ENCODE results near the gene HNRNPA3.
"Not testable (repeated sequence)": the region's sequence is repeated elsewhere in the genome, so short reads cannot be mapped to it uniquely, and the experiment has no call there.

Gene HNRNPA3

DNA sequence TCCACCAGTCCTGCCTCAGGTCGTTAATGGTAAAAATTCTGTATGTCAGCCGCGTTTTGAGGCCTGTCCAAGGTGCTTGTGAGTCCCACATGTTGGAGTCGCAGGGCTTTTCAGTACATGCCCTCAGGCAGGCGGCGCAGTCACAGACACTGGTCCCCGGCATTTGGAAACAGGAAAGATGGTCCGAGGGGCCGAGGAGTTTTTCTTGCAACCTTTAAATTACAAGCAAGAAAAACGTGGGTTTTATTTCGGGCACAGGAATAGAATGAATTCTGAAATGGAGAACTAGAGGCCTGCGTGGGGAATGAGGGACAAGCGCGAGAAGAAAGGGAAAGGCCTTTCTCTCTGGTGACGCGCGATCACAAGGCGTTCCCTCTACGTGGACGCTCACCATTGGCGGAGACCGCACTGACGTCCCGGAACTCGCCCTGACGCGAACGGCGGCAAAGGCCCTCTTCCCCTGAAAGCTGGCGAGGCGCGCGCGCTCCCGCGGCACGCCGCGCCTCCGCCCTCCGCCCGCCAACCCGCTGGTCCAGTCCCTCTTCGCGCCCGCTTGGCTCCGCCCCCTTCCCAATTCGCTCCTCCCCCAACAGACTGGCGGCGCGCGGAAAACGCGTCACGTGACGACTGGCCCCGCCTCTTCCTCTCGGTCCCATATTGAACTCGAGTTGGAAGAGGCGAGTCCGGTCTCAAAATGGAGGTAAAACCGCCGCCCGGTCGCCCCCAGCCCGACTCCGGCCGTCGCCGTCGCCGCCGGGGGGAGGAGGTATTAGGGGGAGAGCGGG lies at the start of gene HNRNPA3:
HNRNPA3 (plus strand) TSS at position 689 of the 785 bp plus-strand sequence; CDS start at position 695, 6 bp downstream.
- peak; percentile 100 for DNase-seq

GRCh38 chr2:177164131-177164530 lies 48.5 kb upstream of the HNRNPA3 start:
- no peak for DNase-seq

GRCh38 chr2:177164584-177165052 lies 48.0 kb upstream of the HNRNPA3 start:
- peak; percentile 91 for DNase-seq

DNA sequence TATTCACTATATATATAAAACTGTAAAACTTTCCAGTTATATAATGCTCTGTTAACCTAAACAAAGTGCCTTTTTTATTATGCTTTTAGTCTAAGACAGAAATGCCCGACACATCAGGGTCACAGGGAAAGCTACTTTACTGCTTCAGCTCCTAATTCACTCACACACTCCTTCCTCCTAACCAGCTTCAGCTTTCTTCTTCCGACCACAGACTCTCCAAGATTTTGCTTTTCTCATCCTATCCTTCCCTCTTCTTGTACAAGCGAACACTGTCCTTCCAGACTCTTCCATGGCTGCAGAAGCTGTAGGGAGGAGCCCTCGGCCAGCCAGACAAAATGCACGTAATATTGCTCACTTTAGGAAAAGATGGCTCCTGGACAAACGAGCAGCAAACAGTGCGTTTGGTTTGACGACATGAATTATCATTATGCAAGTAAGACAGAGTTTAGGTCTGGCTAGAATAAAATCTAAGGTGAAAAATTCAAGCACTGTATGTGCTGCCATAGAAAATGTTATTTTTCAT lies 47.5 kb upstream of the HNRNPA3 start:
- no peak for DNase-seq

DNA sequence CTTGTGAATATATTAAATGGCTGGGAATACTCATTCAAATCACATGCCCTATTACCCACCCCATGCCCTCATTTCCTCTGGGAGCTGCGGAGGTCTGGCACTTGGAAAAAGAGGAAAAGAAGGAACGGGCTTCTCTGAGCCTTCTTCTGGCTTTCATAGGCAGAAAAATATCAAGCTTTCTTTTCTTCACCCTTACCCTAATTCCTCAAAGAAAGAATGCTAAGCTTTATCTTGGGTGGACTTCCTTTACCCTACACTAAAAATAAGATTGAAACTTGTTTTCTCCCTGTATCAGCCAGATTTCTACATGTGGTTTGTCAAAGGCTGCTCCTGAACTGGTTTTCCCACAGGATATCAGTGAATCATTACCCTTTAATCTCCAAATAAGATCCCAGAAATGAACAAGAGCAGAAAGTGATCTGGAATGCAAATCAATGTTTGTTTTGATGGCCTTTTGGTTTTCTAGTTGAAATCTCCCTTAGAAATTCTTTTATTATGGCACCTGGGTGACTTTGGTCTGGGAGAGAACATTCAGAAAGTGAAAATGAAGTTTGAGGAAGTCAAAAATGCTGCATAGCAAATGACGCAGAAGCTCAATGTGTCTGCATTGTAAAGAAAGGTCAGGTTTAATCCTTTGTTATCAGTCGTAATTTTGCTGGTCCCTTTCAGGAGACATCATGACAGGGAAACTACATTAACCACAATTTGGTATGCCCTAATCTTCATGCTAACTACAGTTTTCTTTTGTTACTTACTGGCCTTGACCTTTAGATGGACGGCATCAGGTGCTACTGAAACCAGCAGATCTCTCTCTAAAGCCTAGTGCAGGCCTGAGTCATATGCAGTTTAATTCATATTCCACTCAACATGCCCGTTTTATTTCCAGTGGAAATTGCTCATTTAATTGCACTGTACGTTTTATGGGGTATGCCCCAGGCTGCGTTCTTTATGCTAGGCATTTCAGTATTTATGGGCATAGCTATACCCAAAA lies 46.6 kb upstream of the HNRNPA3 start:
- DNase-seq: no peak

DNA sequence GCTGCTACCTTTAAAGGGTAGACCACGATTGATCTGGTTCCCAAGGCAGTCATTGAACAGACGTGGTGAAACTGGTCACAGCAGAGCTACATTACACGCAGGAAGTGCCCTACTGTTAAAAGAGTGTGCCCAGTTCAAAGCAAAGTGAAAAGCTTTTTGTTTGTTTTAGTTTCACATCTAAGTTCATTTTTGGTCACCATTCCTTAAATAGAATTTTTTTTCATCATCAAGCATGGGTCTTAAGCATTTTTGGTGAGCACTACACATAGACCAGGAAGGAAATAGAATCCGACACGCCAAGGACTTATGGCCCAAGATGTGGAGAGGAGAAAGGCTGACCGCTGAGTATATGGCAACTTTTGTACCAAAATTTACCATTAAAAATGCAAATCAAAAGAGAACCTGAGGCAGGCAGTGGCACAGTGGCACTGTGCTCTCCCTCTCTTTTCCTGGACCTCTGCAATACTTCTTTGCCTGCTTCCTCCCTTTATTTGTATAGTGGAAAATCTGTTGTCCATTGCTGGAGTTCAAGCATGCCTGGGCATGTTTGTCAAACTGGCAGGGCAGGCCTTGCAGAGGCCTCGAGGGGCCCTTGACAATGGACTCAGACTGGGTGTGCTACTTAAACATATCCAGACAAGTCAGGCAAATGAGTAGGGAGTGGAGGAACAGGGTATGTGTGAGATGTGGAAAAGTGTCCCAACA lies 42.6 kb upstream of the HNRNPA3 start:
- no peak for DNase-seq

DNA sequence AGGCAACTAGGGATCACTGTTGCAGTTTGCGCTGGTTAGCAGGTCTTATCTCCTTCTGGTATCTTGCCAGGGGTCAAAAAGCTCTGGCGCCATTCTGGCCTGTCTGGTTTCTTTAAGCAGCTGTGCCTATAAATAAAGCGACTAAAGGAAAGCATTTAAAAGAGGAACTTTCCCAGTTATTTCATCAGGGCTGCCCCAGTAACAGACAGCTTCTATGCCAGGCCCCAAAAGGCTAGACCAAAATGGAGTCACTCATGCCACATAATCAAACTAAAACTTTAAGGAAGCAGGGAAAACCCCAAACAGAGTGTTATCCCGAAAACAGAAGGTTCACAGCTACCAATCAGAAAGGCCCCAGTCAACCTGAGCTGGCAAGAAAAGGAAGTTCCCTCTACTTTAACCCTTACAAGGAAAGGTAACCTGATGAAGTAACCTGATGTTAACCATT lies 41.2 kb upstream of the HNRNPA3 start:
- no peak for DNase-seq

DNA sequence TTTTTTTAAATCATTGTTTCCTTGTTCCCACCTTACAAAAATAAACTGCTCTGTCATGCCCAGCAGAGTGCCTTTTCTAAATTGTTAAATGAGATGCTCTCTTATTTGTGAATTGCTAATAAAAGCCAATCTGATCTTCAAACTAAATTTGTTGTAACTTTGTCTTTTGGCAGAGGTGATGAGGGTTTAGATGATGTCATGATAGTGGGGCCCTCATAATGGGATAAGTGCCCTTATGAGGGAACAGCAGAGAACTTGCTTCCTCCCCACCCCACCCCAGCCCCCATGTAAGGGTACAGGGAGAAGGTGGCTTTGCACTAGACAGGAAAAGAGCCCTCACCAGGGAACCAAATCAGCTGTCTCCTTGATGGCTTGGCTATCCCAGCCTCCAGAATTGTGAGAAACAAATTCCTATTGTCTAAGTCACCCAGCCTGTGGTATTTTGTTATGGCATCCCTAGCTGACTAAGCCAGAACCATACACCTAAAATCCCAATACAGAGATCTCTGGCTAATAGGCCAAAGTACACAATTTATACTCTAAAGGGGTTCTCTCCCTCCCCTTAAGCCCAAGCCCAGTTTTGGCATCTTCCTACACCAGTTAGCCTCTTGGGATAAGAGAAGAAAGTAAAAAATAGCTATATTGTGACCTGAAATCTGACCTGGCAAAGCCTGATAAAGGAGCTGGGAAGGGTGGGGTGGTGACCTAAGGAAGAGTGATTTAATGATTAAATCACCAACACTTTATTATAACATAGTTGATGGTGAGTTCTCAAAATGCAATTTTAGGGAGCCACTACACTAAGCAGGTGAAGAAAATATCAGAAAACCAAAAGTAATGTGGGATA lies 40.3 kb upstream of the HNRNPA3 start:
- no peak for DNase-seq

- no peak for DNase-seq
Measured at GRCh38 chr2:177174486-177174885, 38.1 kb upstream of the HNRNPA3 start.

DNA sequence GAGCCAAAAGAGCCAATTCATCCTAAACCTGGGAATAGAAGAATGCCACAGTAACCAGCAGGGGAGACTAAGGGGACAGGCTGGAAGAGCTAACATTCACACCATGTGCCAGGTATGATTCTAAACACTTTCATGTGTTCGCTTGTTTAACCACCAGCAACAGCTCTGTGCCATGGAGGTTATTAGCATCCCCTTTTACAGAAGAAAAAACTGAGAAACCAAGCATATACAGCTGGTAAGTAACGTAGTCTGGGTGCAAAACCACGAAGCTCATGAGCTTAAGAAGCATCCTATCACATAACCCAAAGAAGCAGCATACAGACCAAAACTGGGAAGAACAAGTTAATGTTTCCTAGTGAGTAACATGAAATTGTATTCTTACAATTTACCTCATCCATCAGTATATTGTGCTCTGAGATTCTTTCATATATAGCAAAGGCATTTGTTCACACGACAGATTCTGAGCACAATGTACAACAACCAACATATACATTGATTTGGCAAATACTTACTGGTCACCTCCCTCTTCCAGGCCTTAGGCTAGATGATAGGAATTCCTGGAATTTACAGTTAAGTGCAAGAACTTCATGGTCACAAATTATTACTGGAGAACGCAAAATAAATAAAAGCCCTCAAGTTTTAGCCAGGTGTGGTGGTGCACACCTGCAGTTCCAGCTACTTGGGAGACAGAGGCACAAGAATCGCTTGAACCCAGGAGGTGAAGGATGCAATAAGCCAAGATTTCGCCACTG lies 36.5 kb upstream of the HNRNPA3 start:
- no peak for DNase-seq

- no peak for DNase-seq
Measured at GRCh38 chr2:177178797-177179196, 33.8 kb upstream of the HNRNPA3 start.

GRCh38 chr2:177179227-177179626 lies 33.4 kb upstream of the HNRNPA3 start:
- no peak for DNase-seq

DNA sequence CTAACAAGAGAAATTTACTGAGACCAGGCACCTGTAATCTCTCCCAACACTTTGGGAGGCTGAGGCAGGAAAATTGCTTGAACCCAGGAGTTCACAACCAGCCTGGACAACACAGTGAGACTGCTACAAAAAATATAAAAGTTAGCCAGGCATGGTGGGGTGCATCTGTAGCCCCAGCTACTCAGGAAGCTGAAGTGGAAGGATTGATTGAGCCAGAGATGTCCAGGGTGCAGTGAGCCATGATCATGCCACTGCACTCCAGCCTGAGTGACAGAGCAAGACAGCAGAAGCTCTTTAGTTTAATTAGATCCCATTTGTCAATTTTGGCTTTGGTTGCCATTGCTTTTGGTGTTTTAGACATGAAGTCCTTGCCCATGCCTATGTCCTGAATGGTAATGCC lies 32.9 kb upstream of the HNRNPA3 start:
- DNase-seq: not testable (repeated sequence)

DNA sequence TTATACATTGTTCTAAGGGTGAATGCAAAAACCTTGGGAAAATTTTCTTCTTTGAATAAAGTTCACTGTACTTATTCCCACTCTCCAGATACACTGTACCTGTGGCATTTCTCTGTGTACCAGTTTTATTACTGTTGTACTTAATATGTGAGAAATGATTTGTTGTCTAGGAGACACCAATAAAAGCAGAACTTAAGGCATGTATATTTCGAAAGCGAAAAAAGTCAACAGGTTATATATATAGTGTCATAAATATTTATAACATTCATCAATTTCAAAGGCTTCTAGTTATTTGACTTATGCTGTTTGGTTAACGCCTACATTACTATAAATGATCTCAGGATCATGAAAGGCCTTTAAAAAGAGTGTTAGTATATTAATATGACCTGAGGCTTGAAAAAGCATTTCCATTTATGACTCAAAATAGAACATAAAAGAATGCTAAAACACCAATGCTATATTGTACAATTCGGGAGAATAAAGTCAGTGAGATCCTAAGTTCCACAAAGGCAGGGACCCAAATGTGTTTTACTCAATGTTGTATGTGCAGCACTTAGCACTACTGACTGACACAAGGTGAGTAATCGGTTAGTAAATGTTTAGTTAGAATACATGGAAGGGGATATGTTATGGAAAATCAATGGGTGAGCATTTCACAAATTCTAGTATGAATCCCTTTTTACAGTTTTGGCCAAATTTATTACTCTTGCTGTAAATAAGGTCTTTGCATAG lies 32.2 kb upstream of the HNRNPA3 start:
- DNase-seq: no peak

- no peak for DNase-seq
Measured at GRCh38 chr2:177183860-177184259, 28.7 kb upstream of the HNRNPA3 start.

DNA sequence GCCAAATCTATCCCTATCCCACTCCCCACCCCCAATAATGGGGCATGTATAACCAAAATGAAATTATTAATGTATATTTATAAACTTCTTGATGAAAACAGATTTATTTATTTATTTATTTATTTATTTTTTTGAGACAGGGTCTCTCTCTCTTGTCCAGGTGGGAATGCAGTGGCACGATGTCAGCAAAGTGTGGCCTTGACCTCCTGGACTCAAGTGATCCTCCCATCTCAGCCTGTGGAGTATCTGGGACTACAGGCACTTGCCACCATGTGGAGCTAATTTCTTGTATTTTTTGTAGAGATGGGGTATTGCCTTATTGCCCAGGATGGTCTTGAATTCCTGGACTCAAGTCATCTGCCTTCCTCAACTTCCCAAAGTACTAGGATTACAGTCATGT lies 28.0 kb upstream of the HNRNPA3 start:
- no peak for DNase-seq

DNA sequence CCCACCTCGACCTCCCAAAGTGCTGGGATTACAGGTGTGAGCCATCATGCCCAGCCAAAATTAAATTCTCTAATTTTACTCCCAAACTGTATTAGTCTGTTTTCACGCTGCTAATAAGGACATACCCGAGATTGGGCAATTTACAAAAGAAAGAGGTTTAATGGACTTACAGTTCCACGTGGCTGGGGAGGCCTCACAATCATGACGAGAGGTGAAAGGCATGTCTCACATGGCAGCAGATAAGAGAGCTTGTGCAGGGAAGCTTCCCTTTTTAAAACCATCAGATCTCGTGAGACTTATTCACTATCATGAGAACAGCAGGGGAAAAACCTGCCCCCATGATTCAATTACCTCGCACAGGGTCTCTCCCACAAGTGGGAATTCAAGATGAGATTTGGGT lies 26.6 kb upstream of the HNRNPA3 start:
- not testable (repeated sequence) for DNase-seq

- DNase-seq: no peak
Measured at GRCh38 chr2:177187631-177188312, 24.8 kb upstream of the HNRNPA3 start.
